Loucy (cell line): ENCODE results near the gene TEAD1.

Experiments used
- CTCF ChIP-seq: fragments of 200-600 bp; sonication (generic); conservative IDR thresholded peaks from 2 replicates; pipeline ENCODE4 v1.5.1; 2014; ENCODE audit warnings: mild to moderate bottlenecking, antibody characterized with exemption, low read length
- EZH2phosphoT487 ChIP-seq: fragments of 200-600 bp; IDR thresholded peaks from 2 replicates; pipeline ENCODE4 v1.6.1; 2018; ENCODE audit warnings: antibody characterized with exemption, mild to moderate bottlenecking, moderate library complexity, borderline replicate concordance

GRCh38 chr11:12686246-12687060 lies 12.2 kb downstream of the TEAD1 start:
- TF ChIP-seq CTCF, result no peak
- TF ChIP-seq EZH2phosphoT487, result no peak
